HG02885 (cell line): ENCODE results near the gene ZNF318.
"Not testable (repeated sequence)": the region's sequence is repeated elsewhere in the genome, so short reads cannot be mapped to it uniquely, and the experiment has no call there.

Experiments
- ATAC-seq: cut with Tn5 transposase; IDR thresholded peaks from one replicate; pipeline ENCODE4 v1.9.1; 2021; ENCODE audit warnings: mild to moderate bottlenecking; ENCODE audit not compliant: unreplicated experiment, poor library complexity

Gene ZNF318

GRCh38 chr6:43386492-43386891 lies 17.0 kb upstream of the ZNF318 start:
- no peak for ATAC-seq

GRCh38 chr6:43383021-43383667 lies 13.7 kb upstream of the ZNF318 start:
- ATAC-seq = no peak

GRCh38 chr6:43380858-43381257 lies 11.4 kb upstream of the ZNF318 start:
- not testable (repeated sequence) for ATAC-seq

GRCh38 chr6:43378631-43379030 lies 9.2 kb upstream of the ZNF318 start:
- ATAC-seq = no peak

- no peak for ATAC-seq
Measured at GRCh38 chr6:43377710-43378229, 8.3 kb upstream of the ZNF318 start.

GRCh38 chr6:43376551-43376981 lies 7.1 kb upstream of the ZNF318 start:
- ATAC-seq = peak; percentile 46

- ATAC-seq = no peak
Measured at GRCh38 chr6:43375693-43376092, 6.2 kb upstream of the ZNF318 start.

- no peak for ATAC-seq
Measured at GRCh38 chr6:43373252-43373875, 3.9 kb upstream of the ZNF318 start.

- ATAC-seq = peak; percentile 29
Measured at GRCh38 chr6:43370003-43370580, 645 bp upstream of the ZNF318 start.

- ATAC-seq = peak; percentile 0
Measured at GRCh38 chr6:43368259-43369160, 937 bp downstream of the ZNF318 start.

GRCh38 chr6:43367245-43367984 lies 2.0 kb downstream of the ZNF318 start:
- ATAC-seq = no peak

- ATAC-seq = no peak
Measured at GRCh38 chr6:43361269-43361668, 8.2 kb downstream of the ZNF318 start.

- ATAC-seq = no peak
Measured at GRCh38 chr6:43359831-43360230, 9.6 kb downstream of the ZNF318 start.

- no peak for ATAC-seq
Measured at GRCh38 chr6:43359381-43359780, 10.1 kb downstream of the ZNF318 start.

GRCh38 chr6:43355862-43356590 lies 13.4 kb downstream of the ZNF318 start:
- no peak for ATAC-seq

GRCh38 chr6:43351951-43352350 lies 17.5 kb downstream of the ZNF318 start:
- ATAC-seq = not testable (repeated sequence)

- ATAC-seq = no peak
Measured at GRCh38 chr6:43347444-43347843, 22.0 kb downstream of the ZNF318 start.

- ATAC-seq = no peak
Measured at GRCh38 chr6:43347021-43347420, 22.4 kb downstream of the ZNF318 start.

- not testable (repeated sequence) for ATAC-seq
Measured at GRCh38 chr6:43346243-43346642, 23.2 kb downstream of the ZNF318 start.
